T-helper 2 cell (primary cell): ENCODE results near the gene PTGES2.
"Not testable (repeated sequence)": the region's sequence is repeated elsewhere in the genome, so short reads cannot be mapped to it uniquely, and the experiment has no call there.

Experiments
- DNase-seq, 5 experiments: peaks; one replicate each; pipeline versions ENCODE4 v3.0.0 to v3.0.0-alpha.2; 2012 to 2022

The PTGES2 gene

GRCh38 chr9:128084746-128085145, 42.8 kb downstream of the PTGES2 start:
- DNase-seq = no peak

DNA sequence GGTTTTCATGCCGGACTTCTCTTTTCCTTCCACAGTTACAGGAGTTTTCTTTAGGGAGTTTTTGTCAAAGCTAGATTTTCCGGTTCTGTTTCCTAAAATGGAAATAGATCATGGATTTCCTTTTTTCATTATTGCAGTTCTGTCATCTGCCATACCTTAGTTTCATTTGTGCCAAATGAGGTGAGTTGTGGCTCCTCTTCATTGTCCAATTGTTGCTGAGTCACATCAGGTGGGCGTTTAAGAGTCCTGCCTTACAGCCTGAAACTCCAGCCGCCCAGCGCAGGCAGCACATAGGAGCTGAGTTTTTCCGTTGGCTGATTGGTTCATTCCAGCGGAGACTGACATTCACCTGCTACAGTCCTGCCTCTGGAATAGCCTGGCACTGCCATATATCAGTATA, 45.4 kb downstream of the PTGES2 start:
- no peak for DNase-seq

GRCh38 chr9:128081056-128081455, 46.5 kb downstream of the PTGES2 start:
- DNase-seq = no peak

DNA sequence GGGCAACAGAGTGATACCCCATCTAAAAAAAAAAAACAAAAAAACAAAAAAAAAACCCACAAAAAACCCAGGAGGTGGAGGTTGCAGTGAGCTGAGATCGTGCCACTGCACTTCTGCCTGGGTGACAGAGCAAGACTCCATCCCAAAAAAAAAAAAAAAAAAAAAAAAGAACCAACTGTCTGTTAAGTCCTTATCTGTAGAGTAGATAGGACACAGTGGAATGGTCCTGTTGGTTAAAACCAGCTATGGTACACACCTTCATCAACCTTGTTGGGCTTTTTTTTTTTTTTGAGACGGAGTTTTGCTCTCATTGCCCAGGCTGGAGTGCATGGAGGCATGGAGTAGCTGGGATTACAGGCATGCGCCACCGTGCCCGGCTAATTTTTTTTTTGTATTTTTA, 47.3 kb downstream of the PTGES2 start:
- no peak for DNase-seq

GRCh38 chr9:128078504-128079434, 48.8 kb downstream of the PTGES2 start:
- DNase-seq = no peak

GRCh38 chr9:128077847-128078503, 49.6 kb downstream of the PTGES2 start:
- DNase-seq = no peak

- DNase-seq = no peak
Observed at GRCh38 chr9:128073253-128073886, 54.2 kb downstream of the PTGES2 start.

- DNase-seq = peak in 4 of 5 experiments; percentile 31 to 80 (median 40)
Observed at GRCh38 chr9:128072144-128073021, 55.1 kb downstream of the PTGES2 start.

DNA sequence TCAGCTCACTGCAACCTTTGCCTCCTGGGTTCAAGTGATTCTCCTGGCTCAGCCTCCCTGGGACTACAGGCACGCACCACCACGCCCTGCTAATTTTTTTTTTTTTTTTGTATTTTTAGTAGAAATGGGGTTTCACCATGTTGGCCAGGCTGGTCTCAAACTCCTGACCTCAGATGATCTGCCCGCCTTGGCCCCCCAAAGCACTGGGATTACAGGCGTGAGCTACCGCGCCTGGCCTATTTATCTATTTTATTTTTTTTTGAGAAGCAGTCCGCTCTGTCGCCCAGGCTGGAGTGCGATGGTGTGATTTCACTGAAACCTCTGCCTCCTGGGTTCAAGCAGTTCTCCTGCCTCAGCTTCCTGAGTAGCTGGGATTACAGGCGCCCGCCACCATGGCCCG, 56.1 kb downstream of the PTGES2 start:
- not testable (repeated sequence) for DNase-seq

DNA sequence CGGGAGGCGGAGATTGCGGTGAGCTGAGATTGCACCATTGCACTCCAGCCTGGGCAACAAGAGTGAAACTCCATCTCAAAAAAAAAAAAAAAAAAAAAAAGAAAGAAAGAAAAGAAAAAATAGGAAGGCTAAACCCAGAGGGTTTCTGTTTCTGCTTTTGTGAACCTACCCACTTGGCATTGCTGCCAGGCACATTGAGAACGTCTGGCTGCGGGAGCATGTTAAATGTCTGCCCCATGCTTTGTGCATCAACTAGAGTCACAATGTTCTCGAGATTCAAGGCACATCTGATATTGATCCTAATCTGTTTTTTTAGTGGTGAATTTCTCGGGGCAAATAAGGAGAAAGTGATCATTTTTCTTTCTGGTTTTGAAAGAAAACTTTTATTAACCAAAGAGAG, 56.7 kb downstream of the PTGES2 start:
- peak in 1 of 5 experiments; percentile 49 for DNase-seq
